A549 (cell line): ENCODE results near the gene PAK1IP1. TPM values are rescaled to one million over a fixed set of nuclear protein-coding genes. Genes with fewer than 3 reads are reported as not detected.

Source experiments
- ATAC-seq, 2 experiments: fragments of 200-7000 bp in 1 of 2; fragments of >200 bp in 1 of 2; cut with Nextera tagmentation in 1 of 2; cut with Tn5 transposase in 1 of 2; 3 replicates each; pipeline versions ENCODE4 v1.8.0 to v1.9.1; 2018 to 2020; ENCODE audit warnings: mild to moderate bottlenecking in 1 of 2, moderate library complexity in 1 of 2
- CTCF ChIA-PET: fragments of 300-600 bp; sonication (Branson Sonifier 250); formaldehyde crosslinking; extraction: SDS; loops from one replicate; lab custom pipeline; 2021; ENCODE audit warnings: antibody characterized with exemption, inconsistent platforms; lab: Yijun Ruan, JAX
- POLR2A ChIA-PET: fragments of 350-600 bp; formaldehyde crosslinking; extraction: SDS; loops from one replicate; lab custom pipeline; 2021; ENCODE audit warnings: antibody characterized with exemption, inconsistent platforms; lab: Yijun Ruan, JAX
- DNase-seq, 2 experiments: peaks; one replicate each; pipeline versions ENCODE4 v3.0.0 to v3.0.0-alpha.2; 2011 to 2016; ENCODE audit warnings: low read depth in 1 of 2, low spot score in 1 of 2
- FAIRE-seq: peaks from 2 replicates; lab custom pipeline; 2011; peaks lifted over from hg19 to GRCh38; lab: Jason Lieb, UNC
- H3K27ac ChIP-seq, 2 experiments: fragments of >200 bp; sonication (Bioruptor Twin); formaldehyde crosslinking; 3 replicates each; pipeline ENCODE4 v1.5.1; 2016 to 2017
- H3K4me1 ChIP-seq: fragments of >200 bp; sonication (Bioruptor Twin); formaldehyde crosslinking; 3 replicates; pipeline ENCODE4 v1.6.1; 2016
- H3K4me2 ChIP-seq: fragments of >200 bp; sonication (Bioruptor Twin); formaldehyde crosslinking; 3 replicates; pipeline ENCODE4 v1.6.1; 2016
- H3K4me3 ChIP-seq: fragments of >200 bp; sonication (Bioruptor Twin); formaldehyde crosslinking; 3 replicates; pipeline ENCODE4 v1.5.1; 2016
- H3K9me3 ChIP-seq: fragments of >200 bp; sonication (Bioruptor Twin); formaldehyde crosslinking; 3 replicates; pipeline ENCODE4 v1.6.1; 2016
- BHLHE40 ChIP-seq: IDR thresholded peaks from 2 replicates; pipeline ENCODE4 v1.6.1; 2012; ENCODE audit warnings: low read depth, low read length, inconsistent platforms
- CBX2 ChIP-seq: fragments of 200-600 bp; sonication (generic); IDR thresholded peaks from 2 replicates; pipeline ENCODE4 v1.6.1; 2016; ENCODE audit warnings: low read depth, mild to moderate bottlenecking, borderline replicate concordance
- CEBPB ChIP-seq, 2 experiments: fragments of >200 bp in 1 of 2; sonication (Bioruptor Twin) in 1 of 2; formaldehyde crosslinking in 1 of 2; IDR thresholded peaks; 2 replicates each; pipeline ENCODE4 v1.6.1; 2012 to 2016
- CHD2 ChIP-seq: fragments of 150-350 bp; IDR thresholded peaks from 2 replicates; pipeline ENCODE4 v1.6.1; 2014; ENCODE audit warnings: low read length; ENCODE audit not compliant: partially characterized antibody
- CHD4 ChIP-seq: fragments of 200-600 bp; sonication (generic); IDR thresholded peaks from 2 replicates; pipeline ENCODE4 v1.6.1; 2016; ENCODE audit warnings: antibody characterized with exemption, mild to moderate bottlenecking, borderline replicate concordance
- EHF ChIP-seq: fragments of 250-450 bp; sonication (Bioruptor Pico); IDR thresholded peaks from 2 replicates; pipeline ENCODE4 v1.5.0; 2020; ENCODE audit warnings: mild to moderate bottlenecking
- EP300 ChIP-seq, 2 experiments: fragments of >200 bp; sonication (Bioruptor Twin); formaldehyde crosslinking; IDR thresholded peaks; 2 replicates in 1 of 2; 3 replicates in 1 of 2; pipeline ENCODE4 v1.6.1; 2016 to 2017
- ESRRA ChIP-seq: fragments of 150-350 bp; IDR thresholded peaks from 2 replicates; pipeline ENCODE4 v1.6.1; 2014; ENCODE audit warnings: mild to moderate bottlenecking, low read length, borderline replicate concordance
- FOSB ChIP-seq: fragments of 250-450 bp; sonication (Bioruptor Pico); IDR thresholded peaks from 2 replicates; pipeline ENCODE4 v1.5.0; 2020; ENCODE audit warnings: mild to moderate bottlenecking, moderate library complexity
- FOXS1 ChIP-seq: fragments of 250-450 bp; sonication (Bioruptor Pico); IDR thresholded peaks from 2 replicates; pipeline ENCODE4 v1.5.0; 2020; ENCODE audit warnings: mild to moderate bottlenecking, moderate library complexity
- HEYL ChIP-seq: fragments of 250-450 bp; sonication (Bioruptor Pico); IDR thresholded peaks from 2 replicates; pipeline ENCODE4 v1.8.0; 2021; ENCODE audit warnings: mild to moderate bottlenecking, moderate library complexity
- HOXB13 ChIP-seq: fragments of 250-450 bp; sonication (Bioruptor Pico); IDR thresholded peaks from 2 replicates; pipeline ENCODE4 v1.5.0; 2020; ENCODE audit warnings: low read depth, mild to moderate bottlenecking, moderate library complexity
- JUN ChIP-seq, 2 experiments: fragments of >200 bp; sonication (Bioruptor Twin); formaldehyde crosslinking; IDR thresholded peaks; 2 replicates in 1 of 2; 3 replicates in 1 of 2; pipeline ENCODE4 v1.6.1; 2016 to 2017
- KDM1A ChIP-seq: fragments of 200-600 bp; sonication (generic); IDR thresholded peaks from 2 replicates; pipeline ENCODE4 v1.6.1; 2016; ENCODE audit warnings: low read depth, mild to moderate bottlenecking
- KDM5A ChIP-seq: fragments of 200-600 bp; sonication (generic); IDR thresholded peaks from 2 replicates; pipeline ENCODE4 v1.6.1; 2016; ENCODE audit warnings: antibody characterized with exemption, mild to moderate bottlenecking
- MAFK ChIP-seq: fragments of 450-650 bp; IDR thresholded peaks from 2 replicates; pipeline ENCODE4 v1.6.1; 2014; ENCODE audit not compliant: partially characterized antibody
- NR3C1 ChIP-seq: fragments of >200 bp; sonication (Bioruptor Twin); formaldehyde crosslinking; IDR thresholded peaks from 3 replicates; pipeline ENCODE4 v1.6.1; 2017
- POLR2A ChIP-seq: IDR thresholded peaks from 2 replicates; pipeline ENCODE4 v1.6.1; 2012; ENCODE audit warnings: mild to moderate bottlenecking, low read length
- RCOR1 ChIP-seq: fragments of 150-350 bp; IDR thresholded peaks from 2 replicates; pipeline ENCODE4 v1.6.1; 2014; ENCODE audit warnings: antibody characterized with exemption, low read length, low read depth
- REST ChIP-seq: fragments of 200-600 bp; sonication (generic); IDR thresholded peaks from 2 replicates; pipeline ENCODE4 v1.6.1; 2016; ENCODE audit warnings: antibody characterized with exemption, mild to moderate bottlenecking, moderate library complexity
- SREBF2 ChIP-seq: fragments of 450-650 bp; IDR thresholded peaks from 2 replicates; pipeline ENCODE4 v1.6.1; 2014; ENCODE audit warnings: mild to moderate bottlenecking, moderate library complexity
- ZC3H11A ChIP-seq: fragments of 450-650 bp; IDR thresholded peaks from 2 replicates; pipeline ENCODE4 v1.6.1; 2014; ENCODE audit warnings: antibody characterized with exemption, mild to moderate bottlenecking
- ZFP36 ChIP-seq: fragments of 450-650 bp; IDR thresholded peaks from 2 replicates; pipeline ENCODE4 v1.6.1; 2014; ENCODE audit warnings: borderline replicate concordance; ENCODE audit not compliant: partially characterized antibody
- WGBS: methylation state at CpG from one replicate; pipeline ENCODE4 v1.1.6; 2017; ENCODE audit errors: missing lambda C conversion rate; 5-methylcytosine and 5-hydroxymethylcytosine counted together
- polyA plus RNA-seq, 4 experiments: library from polyadenylated mRNA; depleted of rRNA in 3 of 4; stranded (reverse); fragments of >200 nt; fragmentation: RNase III in 1 of 4; extraction: RNeasy Plus Mini Kit Qiagen cat#74134 plus additional on column Dnase treatment in 1 of 4; gene quantifications; 2 replicates in 3 of 4; 3 replicates in 1 of 4; pipeline ENCODE4 v1.2.3, GENCODE V29; 2011 to 2017
- TF ChIP-seq, protein P1 (sequence below): fragments of 450-650 bp; IDR thresholded peaks from 2 replicates; pipeline ENCODE4 v1.6.1; 2014; ENCODE audit warnings: antibody characterized with exemption
- TF ChIP-seq, protein P2 (sequence below): IDR thresholded peaks from 2 replicates; pipeline ENCODE4 v1.6.1; 2012
- TF ChIP-seq, protein P3 (sequence below): fragments of 250-450 bp; sonication (Bioruptor Pico); IDR thresholded peaks from 2 replicates; pipeline ENCODE4 v1.5.0; 2021; ENCODE audit warnings: mild to moderate bottlenecking, moderate library complexity, borderline replicate concordance
- TF ChIP-seq, protein P4 (sequence below): fragments of >200 bp; sonication (Bioruptor Twin); formaldehyde crosslinking; IDR thresholded peaks from 3 replicates; pipeline ENCODE4 v1.6.1; 2016
- TF ChIP-seq, protein P5 (sequence below): fragments of 150-350 bp; IDR thresholded peaks from 2 replicates; pipeline ENCODE4 v1.6.1; 2014; ENCODE audit warnings: low read depth, mild to moderate bottlenecking, low read length

The PAK1IP1 gene
- polyA plus RNA-seq, 2 of the 4 experiments (the other 2 are of a cell fraction), result 23.5 to 33.4 TPM

DNA sequence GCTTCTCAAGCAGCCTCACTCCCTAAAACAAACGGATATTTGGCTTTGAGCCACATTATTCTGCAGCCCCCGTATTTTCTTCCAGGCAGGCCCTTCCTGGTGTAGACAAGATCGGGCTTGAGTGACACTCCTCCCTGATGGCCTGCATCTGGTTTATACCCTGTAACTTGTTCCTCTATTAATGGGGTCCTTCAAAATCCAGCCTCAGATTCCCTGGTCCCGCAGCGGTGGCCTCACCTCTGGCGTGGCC is 27.7 kb downstream of the PAK1IP1 start:
- CTCF ChIA-PET, result interaction anchor here (0.6 to 1.7 kb wide), 4 partner anchors 11 to 78 kb away, joined by 3 to 4 read pairs (median 4); partner anchors contain the start of genes C6orf52 and PAK1IP1
- no peak for TF ChIP-seq RCOR1
- TF ChIP-seq, protein P1, sequence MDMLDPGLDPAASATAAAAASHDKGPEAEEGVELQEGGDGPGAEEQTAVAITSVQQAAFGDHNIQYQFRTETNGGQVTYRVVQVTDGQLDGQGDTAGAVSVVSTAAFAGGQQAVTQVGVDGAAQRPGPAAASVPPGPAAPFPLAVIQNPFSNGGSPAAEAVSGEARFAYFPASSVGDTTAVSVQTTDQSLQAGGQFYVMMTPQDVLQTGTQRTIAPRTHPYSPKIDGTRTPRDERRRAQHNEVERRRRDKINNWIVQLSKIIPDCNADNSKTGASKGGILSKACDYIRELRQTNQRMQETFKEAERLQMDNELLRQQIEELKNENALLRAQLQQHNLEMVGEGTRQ, result peak; percentile 77

GRCh38 chr6:10722820-10723566 is 28.2 kb downstream of the PAK1IP1 start, which contains the start of gene TMEM14C:
Gene TMEM14C, plus strand, starts transcription at chr6:10723070. Its CDS starts 1,544 bp downstream, at chr6:10724614.
- H3K27ac ChIP-seq, result peak within 1 kb of the TSS; percentile 95
- H3K9me3 ChIP-seq, result peaks cover 6% of the 10 kb centered on the region; the same call in 1 of the 3 replicates
- CTCF ChIA-PET, result interaction anchor here (0.6 to 1.6 kb wide), 3 partner anchors 12 to 78 kb away, joined by 3 to 4 read pairs (median 3); partner anchors contain the start of genes C6orf52 and PAK1IP1
- POLR2A ChIA-PET, result interaction anchor here (0.8 to 2.2 kb wide), 13 partner anchors 11 to 244 kb away, joined by 3 to 31 read pairs (median 4); partner anchors contain the start of genes C6orf52, GCNT2, PAK1IP1 and TMEM14B
- no peak for FAIRE-seq
- peak; percentile 91 to 97 for DNase-seq
- ATAC-seq, result peak; percentile 99
- peaks cover 17% of the 10 kb centered on the region for H3K4me1 ChIP-seq
- H3K4me3 ChIP-seq, result peak within 1 kb of the TSS; percentile 68
- peak within 1 kb of the TSS; percentile 95 for H3K4me2 ChIP-seq
- 1% methylated on average over 44 of the region's 55 CpGs for WGBS
- TF ChIP-seq, protein P2, sequence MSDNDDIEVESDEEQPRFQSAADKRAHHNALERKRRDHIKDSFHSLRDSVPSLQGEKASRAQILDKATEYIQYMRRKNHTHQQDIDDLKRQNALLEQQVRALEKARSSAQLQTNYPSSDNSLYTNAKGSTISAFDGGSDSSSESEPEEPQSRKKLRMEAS, result peak; percentile 88
- no peak for TF ChIP-seq ZC3H11A
- no peak for TF ChIP-seq EHF (CRISPR knock-in tag)
- no peak for TF ChIP-seq BHLHE40
- TF ChIP-seq, protein P3, sequence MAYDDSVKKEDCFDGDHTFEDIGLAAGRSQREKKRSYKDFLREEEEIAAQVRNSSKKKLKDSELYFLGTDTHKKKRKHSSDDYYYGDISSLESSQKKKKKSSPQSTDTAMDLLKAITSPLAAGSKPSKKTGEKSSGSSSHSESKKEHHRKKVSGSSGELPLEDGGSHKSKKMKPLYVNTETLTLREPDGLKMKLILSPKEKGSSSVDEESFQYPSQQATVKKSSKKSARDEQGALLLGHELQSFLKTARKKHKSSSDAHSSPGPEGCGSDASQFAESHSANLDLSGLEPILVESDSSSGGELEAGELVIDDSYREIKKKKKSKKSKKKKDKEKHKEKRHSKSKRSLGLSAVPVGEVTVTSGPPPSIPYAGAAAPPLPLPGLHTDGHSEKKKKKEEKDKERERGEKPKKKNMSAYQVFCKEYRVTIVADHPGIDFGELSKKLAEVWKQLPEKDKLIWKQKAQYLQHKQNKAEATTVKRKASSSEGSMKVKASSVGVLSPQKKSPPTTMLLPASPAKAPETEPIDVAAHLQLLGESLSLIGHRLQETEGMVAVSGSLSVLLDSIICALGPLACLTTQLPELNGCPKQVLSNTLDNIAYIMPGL (CRISPR knock-in tag), result no peak
- TF ChIP-seq NR3C1, result no peak
- TF ChIP-seq, protein P4, sequence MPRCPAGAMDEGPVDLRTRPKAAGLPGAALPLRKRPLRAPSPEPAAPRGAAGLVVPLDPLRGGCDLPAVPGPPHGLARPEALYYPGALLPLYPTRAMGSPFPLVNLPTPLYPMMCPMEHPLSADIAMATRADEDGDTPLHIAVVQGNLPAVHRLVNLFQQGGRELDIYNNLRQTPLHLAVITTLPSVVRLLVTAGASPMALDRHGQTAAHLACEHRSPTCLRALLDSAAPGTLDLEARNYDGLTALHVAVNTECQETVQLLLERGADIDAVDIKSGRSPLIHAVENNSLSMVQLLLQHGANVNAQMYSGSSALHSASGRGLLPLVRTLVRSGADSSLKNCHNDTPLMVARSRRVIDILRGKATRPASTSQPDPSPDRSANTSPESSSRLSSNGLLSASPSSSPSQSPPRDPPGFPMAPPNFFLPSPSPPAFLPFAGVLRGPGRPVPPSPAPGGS, result peak; percentile 63; the same call in 1 of the 3 replicates
- TF ChIP-seq KDM5A, result no peak
- TF ChIP-seq CEBPB (IDR thresholded peaks at IDR 0.05), result peak; percentile 59 to 78; a peak in 2 of 4 replicates
- TF ChIP-seq CHD2, result no peak
- TF ChIP-seq MAFK, result no peak
- no peak for TF ChIP-seq ZFP36
- peak; percentile 37 to 38; a peak in 1 of 5 replicates for TF ChIP-seq JUN (IDR thresholded peaks at IDR 0.05)
- TF ChIP-seq ESRRA, result no peak
- no peak for TF ChIP-seq KDM1A
- TF ChIP-seq, protein P5, sequence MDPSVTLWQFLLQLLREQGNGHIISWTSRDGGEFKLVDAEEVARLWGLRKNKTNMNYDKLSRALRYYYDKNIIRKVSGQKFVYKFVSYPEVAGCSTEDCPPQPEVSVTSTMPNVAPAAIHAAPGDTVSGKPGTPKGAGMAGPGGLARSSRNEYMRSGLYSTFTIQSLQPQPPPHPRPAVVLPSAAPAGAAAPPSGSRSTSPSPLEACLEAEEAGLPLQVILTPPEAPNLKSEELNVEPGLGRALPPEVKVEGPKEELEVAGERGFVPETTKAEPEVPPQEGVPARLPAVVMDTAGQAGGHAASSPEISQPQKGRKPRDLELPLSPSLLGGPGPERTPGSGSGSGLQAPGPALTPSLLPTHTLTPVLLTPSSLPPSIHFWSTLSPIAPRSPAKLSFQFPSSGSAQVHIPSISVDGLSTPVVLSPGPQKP, result no peak
- no peak for TF ChIP-seq HOXB13 (CRISPR knock-in tag)
- no peak for TF ChIP-seq SREBF2
- TF ChIP-seq FOXS1 (CRISPR knock-in tag), result no peak
- TF ChIP-seq REST, result no peak
- TF ChIP-seq POLR2A, result peak; percentile 67
- TF ChIP-seq EP300 (IDR thresholded peaks at IDR 0.05), result no peak
- no peak for TF ChIP-seq CHD4
- TF ChIP-seq HEYL, result no peak
- no peak for TF ChIP-seq FOSB
- TF ChIP-seq CBX2, result no peak

More for the DNA sequence above, 27.7 kb downstream of the PAK1IP1 start:
- Histone ChIP-seq H3K27ac (peak overlapping the region; percentile 95), H3K4me3 (peak overlapping the region; percentile 68), H3K4me1 (peaks cover 17% of the 10 kb centered on the region), H3K9me3 (peaks cover 6% of the 10 kb centered on the region; the same call in 1 of the 3 replicates), H3K4me2 (peak overlapping the region; percentile 93)
- DNase-seq (no peak), ATAC-seq (no peak), FAIRE-seq (no peak)
- POLR2A ChIA-PET, result interaction anchor here (0.8 to 2.2 kb wide), 13 partner anchors 11 to 244 kb away, joined by 3 to 31 read pairs (median 4); partner anchors contain the start of genes C6orf52, GCNT2, PAK1IP1 and TMEM14B
- WGBS, result 4% methylated on average over 3 of the region's 6 CpGs
